Activated CD8-positive, alpha-beta memory T cell treated with anti-CD3 and anti-CD28 coated beads for 48 hours (primary cell): ENCODE data around the gene FERD3L.
"Not testable (repeated sequence)": the region's sequence is repeated elsewhere in the genome, so short reads cannot be mapped to it uniquely, and the experiment has no call there.

ENCODE experiments used
- DNase-seq, 3 experiments: peaks; one replicate each; pipeline ENCODE4 v3.0.0-alpha.2; 2020; ENCODE audit warnings: low read depth in 2 of 3, low spot score in 2 of 3

Gene FERD3L, protein sequence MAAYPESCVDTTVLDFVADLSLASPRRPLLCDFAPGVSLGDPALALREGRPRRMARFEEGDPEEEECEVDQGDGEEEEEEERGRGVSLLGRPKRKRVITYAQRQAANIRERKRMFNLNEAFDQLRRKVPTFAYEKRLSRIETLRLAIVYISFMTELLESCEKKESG

DNA sequence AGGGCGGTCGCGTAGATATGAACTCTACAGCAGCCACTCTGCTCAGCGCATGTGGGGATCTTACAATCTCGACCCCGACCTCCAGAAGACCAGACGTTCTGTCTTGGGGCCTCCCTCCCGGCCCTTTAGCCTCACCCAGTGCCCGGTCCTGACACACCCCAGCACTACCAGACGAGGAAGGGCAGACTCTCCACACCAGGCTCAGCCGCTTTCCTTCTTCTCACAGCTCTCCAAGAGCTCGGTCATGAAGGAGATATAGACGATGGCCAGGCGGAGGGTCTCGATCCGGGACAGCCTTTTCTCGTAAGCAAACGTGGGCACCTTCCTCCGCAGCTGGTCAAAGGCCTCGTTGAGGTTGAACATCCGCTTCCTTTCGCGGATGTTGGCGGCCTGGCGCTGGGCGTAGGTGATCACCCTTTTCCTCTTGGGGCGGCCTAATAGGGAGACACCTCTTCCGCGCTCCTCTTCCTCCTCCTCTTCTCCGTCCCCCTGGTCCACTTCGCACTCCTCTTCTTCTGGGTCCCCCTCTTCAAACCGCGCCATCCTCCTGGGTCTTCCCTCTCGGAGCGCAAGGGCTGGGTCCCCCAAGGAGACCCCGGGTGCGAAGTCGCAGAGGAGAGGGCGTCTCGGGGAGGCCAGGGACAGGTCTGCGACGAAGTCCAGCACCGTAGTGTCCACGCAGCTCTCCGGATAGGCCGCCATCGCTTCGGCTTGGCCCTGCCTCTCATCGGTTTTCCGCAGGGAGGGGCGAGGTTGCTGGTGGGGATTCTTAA lies at the start of gene FERD3L:
Gene FERD3L (minus strand): TSS at position 761 of the 773 bp plus-strand sequence. CDS start 59 bp downstream, at position 702.
- DNase-seq = no peak

DNA sequence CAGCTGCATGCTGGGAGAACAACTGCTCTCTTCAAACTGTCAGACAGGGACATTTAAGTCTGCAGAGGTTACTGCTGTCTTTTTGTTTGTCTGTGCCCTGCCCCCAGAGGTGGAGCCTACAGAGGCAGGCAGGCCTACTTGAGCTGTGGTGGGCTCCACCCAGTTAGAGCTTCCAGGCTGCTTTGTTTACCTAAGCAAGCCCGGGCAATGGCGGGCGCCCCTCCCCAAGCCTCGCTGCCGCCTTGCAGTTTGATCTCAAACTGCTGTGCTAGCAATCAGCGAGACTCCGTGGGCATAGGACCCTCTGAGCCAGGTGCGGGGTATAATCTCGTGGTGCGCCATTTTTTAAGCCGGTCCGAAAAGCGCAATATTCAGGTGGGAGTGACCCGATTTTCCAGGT lies 49.2 kb upstream of the FERD3L start:
- DNase-seq = not testable (repeated sequence)

DNA sequence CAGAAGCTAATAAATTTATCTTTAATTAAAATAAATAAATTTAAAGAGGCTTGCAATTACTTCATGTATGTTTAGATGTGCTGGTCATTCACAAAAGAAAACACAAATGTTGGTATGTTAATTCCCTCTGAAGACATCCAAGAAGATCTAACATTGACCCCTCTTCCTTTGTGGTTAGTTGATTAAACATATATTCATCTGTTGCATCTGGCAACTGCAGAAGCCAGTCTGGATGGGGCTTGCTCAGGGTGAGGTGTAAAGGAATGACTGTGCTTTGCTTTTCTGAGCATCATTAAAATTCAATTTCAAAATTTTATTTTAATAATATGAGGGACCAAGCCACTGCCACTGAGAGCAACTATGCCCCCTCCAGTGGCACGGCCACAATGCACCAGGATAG lies 36.4 kb upstream of the FERD3L start:
- no peak for DNase-seq

DNA sequence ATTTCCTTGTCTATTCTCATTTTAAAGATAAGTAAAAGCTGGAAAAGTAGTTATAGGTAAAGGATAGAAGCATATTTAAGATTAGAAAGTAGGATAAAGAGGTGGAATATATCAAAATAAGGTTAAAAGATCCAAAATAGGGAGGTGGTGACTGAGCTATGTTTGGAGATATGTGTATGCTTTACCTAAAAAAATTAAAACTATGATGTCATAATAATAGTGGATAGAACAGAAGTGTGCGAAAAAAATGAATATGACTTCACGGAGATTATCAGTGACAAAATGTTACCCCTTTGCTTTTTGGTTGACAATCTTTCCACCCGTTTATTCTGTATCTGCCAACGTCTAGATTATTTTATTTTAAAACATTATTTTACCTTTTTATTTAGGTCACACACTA lies 33.4 kb upstream of the FERD3L start:
- DNase-seq = no peak

DNA sequence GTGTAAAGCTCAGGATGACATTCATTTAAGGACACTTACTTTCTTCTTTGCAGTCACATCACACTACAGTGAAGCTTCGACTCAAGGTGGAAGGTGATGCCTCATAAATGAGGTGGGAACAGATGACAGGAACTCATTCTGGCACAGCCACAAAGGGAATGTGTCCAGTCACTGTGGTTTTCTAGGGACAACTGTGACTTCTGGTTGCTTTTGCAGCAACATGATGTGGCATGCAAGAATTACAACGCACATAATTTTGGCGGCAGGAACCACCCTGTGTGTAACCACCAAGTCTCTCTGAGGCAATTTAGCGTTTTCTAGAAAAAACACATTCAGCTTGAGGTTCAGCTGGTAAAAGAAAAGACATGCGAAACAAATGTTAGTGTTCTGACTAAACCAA lies 32.0 kb upstream of the FERD3L start:
- no peak for DNase-seq

DNA sequence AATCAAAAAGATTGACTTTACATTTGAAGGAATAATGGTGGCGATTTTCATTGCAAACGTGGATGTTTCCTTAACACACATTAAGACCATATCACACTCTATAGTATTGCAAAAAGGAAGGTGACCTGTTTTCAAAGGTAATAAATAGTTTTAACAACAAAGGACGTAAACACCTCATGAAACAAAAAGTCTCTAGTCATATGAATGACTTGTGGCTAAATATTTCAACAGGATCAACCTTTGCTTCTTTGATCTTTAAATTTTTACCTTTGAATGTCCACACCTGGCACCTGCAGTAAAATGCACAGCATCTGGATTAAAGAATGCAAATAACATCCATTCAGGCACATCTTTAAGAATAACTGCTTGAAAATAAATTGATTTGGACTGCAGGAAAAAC lies 30.0 kb upstream of the FERD3L start:
- no peak for DNase-seq

DNA sequence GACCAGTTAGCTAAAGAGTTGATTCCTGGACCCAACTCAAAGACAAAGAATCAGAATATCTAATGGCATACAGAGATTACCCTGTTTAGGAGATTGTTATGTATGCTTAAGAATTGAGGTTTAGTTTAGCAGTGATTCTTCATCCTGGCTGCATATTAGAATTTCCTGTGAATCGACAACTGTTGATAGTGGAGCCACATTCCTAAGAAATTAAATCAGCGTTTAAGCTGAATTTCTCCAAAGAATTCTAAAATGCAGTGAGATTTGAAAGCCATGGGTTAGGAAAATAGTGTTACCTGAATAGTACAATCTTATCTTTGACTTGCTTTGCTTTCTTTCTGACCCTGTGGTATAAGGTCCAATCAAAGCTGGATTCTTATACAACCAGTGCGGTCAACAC lies 16.4 kb upstream of the FERD3L start:
- DNase-seq = no peak

DNA sequence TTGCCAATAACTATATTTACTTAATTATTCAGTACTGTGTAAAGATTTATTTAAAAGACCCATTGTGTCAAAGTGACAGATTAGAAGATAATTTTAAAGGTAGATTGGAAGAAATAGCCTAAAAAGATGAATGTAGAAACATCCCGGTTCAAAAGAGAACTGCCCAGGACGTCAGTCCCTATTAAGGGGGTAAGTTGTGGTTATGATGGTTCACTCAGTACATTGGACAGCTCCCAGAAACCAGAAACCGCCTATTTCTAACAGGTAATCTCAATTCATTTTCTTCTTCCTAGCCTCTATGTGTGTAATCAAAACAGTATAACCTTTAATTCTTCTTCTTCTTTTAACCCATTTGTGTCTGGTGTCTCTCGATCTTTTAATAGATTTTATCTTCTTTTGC lies 1.5 kb upstream of the FERD3L start:
- no peak for DNase-seq

DNA sequence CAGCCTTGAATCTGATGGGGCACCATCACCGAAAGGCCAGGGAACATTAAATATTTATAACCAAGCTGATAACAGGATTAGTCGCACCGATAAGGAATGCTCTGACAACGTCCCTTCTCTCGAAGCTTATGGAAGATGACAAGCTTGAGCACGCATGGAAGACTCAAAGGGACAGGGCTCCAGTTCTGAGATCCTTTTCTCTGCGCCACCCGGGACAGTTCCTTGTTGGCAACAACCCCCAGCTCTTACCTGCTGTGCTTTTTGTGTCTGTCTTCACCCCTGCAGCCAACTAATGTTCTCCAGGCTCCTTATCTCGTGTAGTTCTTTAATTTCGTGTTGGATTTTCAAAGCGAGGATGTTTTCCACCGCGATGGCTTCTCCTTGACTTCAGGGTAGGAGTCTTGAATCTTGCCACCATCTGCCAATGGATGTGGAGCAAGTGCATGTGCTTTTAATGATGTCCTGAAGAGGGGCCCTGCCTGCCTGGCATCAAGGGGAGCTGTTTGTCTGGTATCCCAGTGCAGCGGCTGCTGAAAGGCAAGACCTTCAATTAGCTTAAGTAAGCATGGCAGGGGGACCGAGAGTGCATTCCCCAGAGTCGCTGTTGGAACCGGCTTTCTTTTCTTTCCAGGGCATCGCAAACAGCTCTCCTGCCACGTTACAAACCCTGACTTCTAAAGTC lies 354 bp upstream of the FERD3L start:
- DNase-seq = no peak

DNA sequence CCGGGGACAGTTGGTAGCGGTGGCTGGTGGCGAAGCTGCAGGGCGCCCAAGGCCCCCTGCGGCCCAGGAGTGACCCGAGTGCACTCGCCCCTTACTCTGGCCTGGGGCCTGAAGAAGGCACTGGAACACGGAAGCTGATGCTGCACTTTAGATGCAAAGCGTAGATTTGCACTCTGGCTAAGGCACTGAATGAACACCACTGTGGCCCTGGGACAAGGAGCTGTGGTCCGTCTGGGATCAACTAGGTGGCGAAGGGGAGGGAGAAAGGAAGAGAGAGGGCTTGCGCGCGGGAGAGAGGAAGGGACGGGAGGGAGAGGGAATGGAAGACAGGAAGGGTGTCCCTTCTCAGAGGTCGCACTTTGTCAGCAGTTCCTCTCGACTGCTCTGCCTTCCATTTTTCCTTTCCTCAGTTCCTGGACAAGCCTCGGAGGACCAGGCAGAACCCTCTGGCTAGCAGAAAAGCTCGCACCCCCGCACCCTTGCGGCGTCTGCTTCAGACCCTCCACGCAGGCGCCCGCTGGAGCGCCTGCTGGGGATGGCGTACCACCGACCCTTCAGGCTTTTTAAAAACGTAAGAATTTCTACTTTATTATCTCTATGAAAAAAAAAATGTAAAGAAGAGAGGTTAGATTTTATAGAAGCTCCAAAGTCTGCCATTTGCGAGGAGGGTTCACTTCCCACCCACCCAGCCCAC lies 1.2 kb downstream of the FERD3L start:
- no peak for DNase-seq

DNA sequence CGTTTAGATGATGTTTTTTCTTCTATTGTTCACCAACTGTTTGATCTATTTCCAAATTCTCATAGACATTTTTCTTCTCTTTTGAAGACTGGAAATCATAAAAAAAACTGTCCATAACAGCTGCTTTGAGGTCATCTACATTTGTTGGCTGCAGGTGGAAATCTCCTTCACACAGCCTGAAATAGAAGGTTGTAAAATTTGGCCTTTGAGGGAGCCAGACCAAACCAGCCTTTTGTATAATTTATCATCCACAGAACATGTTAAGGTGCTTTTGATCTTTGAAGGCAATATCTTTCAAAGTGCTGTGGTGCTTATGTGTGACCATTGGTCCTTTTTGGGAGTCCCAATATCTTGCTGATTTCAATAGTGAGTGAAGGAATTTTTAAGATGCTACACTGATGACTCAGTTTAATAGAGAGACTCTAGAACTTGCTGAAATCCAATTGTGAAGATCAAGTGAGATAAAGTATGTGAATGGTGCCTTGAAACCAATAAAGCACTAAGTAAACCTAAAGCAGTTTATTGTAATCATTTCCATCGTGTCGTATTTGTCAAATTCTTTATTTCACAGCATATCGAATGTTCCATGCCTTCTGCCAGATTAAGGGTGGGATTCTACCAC lies 5.4 kb downstream of the FERD3L start:
- no peak for DNase-seq

DNA sequence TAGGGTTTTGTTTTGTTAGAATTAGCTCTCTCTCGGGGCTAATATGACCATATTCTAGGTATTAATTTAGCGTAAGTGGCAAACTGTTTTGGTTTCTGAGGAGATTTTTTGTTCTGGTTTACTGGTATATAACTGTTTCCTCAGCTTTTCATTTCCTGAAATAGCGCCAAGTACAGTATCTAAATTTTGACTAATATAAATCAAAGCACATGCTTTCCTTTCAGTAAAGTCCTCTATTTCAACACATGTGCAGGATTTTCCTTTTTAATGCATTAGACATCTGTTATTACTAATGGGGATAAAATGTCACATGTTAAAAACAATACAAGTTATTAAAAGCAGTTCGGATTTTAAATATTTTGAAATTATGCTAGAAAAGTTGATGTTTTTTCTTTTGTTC lies 11.3 kb downstream of the FERD3L start:
- no peak for DNase-seq

DNA sequence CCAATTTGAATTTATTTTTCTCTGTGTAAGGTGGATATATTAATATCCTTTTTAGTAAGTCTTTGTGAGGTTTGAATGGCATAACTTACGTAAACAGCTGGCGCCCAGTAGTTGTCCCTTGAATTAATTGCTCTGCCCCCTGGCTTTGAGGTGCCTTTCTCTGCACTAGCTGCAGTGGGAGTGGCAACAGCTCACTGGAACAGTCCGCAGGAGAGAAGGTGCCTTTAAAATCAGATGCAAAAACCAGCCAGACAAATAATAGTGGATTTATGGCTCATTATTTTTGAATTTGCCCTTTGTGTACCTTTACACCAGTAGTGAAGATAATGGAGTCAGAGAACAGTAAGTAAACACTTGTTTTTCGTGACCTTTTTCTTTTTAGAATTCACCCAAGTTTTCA lies 11.8 kb downstream of the FERD3L start:
- DNase-seq = no peak

DNA sequence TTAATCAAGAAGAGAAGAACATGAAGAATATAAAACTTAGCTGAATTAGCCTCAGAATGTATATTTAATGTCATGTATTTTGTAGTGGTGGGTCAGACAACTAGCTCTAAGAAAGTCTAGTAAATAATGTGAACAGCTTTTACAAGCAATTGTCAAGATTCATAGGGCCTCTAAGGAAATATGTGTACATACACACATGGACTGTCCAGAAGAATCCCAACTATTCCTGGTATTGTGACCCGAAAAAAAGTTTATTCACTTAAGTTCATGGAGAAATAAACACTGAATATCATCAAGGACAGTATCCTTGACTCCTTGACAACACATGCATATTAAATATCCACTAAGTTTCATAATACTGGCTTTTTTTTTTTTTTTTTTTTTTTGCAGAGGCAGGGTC lies 16.4 kb downstream of the FERD3L start:
- no peak for DNase-seq

DNA sequence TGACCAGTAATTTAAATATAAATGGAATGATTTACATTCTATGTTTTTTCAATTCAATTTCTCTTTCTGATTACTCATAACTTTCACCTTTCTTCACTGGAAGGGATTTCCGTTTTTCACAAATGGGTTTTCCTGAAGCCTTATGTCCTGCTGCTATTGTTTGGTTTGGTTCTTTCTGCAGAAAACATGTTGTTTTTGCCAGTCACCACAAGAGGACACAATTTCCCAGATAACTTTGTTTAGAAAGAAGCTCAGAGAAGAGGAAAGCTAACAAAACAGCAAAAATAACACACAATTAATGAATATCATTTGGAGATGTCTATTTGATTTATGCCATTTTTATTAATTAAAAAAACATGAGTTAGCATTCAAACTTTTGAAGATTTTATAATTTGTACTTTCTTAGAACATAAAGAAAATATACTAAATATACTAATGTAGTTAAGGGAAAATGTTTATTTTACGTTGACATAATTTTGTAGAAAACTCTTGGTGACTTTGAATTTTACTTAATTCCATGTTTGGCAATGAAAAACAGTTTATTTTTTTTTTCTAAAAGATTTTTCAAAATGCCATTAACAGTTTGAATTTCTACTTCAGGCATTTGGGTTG lies 23.1 kb downstream of the FERD3L start:
- no peak for DNase-seq

DNA sequence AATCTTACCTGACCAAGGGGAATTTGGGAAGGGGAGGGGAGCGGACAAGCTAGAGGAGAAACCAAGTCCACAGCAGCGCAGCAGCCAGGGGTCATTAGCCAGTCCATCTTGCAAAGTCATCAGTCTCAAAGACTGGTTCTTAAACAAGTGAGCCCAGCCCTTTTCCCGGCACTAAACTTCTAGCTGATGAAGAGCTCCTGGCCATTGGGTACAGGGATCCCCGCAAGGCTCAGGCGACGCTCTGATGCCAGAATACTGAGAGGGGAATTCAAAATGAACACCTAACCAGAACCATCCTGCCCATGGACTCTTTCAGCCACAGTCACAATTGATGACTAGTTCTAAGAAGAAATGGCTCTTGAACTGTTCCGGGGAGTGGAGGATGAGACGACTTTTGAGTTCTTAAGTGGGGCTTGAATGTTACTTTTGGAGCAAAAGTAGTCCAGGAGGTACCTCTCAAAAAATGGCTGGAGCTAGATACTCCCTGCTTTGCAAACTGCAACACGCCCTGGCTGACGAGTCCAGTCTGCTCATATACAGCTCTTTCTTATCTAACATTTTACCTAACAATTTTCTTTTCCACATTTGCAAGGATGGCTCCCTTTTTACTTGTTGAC lies 25.2 kb downstream of the FERD3L start:
- no peak for DNase-seq

DNA sequence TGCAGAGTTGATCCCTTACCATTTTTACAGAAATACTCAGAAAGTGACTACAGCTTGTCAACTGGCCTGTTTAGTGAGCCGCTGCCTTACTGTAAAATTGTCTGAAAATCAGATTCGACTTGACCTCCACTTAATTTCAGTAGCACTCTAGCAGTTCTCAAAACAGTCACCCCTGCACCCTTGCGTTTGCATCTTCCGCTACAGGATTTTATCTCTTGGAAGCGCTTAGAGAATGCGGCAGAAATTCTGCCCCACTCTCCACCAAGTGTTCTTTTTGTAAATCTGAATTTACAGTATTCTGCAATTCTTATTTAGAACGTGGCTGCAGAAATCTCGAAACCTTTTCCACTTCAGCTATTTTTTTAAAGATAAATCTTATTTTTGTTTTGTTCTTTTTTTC lies 25.8 kb downstream of the FERD3L start:
- DNase-seq = no peak

DNA sequence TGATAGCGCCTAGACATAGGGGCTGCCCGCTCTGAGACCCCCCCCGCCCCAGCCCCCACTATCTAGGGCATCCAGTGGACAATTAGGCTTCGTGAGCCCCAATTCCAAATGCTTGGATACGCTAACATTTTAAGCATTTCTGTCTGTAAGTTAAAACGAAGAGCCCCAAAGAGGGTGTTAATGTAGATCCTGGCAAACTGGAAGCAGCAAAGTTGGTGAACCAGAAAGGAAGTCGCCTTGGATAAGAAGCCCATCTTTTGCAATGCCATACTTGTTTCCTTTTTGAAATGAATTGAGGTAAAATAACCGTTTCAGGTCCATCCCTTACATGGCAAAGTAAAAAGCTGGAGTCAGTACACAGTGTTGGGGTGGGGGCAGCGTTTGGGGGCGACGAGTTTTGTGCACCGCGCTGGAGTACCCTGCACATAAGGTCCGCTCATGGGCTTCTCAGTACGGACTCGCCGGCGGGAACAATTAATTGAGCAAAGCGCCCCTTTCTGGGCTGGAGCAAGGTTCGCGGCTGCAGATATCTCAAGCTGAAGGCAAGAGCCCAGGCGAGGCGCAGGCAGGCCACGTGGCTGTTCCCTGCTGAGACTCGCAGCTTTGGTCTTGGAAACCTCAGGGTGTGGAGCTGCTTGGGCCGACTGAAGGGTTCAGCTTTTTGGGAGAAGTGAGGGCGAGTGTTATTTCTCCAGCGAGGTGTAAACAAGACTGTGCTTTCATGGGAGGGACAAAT lies 26.4 kb downstream of the FERD3L start:
- no peak for DNase-seq

DNA sequence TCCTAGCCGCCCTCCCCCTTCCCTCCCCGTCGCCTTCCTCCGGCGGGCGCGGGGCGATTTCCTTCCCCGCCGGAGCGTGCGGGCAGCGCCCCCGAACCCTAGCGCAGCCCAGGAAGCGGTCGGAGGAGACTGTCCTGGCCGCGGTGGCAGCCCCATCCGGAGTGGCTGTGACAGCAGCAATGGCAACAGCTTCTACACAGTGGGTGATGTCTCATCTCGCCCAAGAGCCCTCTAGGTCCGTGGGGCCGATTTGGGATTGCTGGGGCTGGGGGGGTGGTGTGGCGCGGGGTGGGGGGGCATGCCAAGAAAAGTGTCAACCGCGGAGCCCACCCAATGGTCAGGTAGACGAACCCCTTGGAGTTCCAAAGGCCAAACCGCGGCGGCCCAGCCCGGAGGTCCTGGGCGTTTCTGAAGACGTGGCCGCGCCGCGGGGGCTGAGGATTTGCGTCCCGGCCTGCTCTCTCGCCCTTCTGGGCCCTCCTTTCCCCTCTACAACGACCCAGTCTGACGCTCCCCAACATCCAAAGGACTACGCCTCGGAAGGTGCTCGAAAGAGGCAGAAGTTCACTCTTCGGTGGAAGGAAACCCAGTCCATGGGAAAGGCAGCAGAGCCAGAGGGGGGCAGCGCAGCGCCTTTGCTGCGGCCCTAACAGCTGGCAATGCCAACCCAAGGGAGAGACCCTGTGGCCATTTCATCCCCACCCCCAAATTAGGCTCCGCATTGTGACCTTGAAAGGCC lies 27.2 kb downstream of the FERD3L start:
- DNase-seq = no peak
